HG03045 (cell line): Measurements from ENCODE around the gene CKMT2.

ENCODE experiments used
- ATAC-seq: cut with Tn5 transposase; IDR thresholded peaks from one replicate; pipeline ENCODE4 v1.9.1; 2021; ENCODE audit warnings: mild to moderate bottlenecking, moderate library complexity; ENCODE audit not compliant: unreplicated experiment

Gene CKMT2

DNA sequence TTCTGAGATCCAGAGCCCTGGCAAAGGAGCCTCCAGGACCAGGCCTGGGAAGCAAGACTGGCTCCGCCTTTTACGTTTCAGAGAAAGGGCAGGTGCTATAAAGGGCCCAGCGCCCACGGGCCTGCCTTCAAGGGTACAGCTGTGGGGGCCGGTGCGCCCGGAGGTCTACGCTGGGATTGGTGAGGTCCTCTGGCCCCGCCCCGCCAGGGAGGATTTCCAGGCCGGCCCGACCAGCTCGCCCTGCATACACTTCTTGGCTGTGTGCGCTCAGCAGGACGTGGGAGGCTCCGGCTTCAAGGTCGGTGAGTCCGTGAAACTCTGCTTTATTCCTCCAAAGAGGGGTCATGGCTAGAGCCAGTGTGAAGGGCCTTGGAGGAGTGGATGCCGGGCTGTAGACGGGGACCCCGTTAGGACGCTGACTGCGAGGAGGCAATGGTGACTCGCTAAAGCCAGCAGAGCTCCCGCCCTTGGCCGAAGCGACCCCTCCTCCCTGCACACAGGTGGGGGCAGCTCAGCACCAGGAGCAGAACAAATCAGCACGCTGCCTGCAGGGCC lies at the start of gene CKMT2:
CKMT2 (plus strand) TSS at position 243 of the 555 bp plus-strand sequence. CDS start 17,811 bp downstream, outside the sequence.
- no peak for ATAC-seq

DNA sequence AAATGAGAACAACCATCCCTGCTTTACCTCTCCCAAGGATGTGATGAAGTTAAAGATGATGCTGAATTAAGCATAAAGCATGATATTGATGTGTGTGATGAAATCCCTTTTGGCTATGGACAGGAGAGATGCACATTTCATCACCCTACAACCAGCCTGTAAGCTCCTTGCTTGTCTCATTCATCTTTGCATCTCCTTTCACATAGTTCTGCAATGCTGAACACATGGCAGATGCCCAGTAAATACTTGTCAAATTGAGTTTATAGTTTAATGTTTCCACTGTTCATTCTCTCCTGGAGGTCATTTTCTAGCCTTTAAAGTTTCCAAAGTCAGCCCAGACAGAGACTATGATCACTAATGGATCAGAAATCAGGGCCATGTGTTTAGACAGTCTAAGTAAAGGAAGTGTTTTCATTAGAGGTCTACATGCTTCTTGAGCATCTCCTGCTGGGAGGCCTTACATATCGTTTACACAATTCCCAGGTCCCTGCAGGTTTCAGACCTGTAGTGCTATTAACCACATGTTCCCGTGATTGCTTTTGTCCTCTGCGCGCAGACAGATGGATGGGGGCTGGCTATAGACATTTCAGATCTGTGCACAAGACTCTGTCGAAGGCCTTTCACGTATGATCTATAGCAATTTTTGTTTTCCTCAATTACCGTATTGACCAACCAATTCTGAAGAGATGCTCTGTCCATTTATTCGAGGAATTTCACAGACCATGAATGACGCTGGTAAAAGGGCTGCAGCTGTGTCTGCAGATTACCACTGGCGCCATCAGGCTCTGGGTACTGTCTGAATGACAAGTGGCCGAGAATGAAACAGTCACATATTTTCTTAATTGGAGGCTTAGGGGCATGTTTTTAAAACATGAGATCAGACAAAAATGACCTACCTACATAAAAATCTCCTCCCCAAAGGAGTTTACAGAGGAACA lies 49.0 kb upstream of the CKMT2 start:
- ATAC-seq: no peak

DNA sequence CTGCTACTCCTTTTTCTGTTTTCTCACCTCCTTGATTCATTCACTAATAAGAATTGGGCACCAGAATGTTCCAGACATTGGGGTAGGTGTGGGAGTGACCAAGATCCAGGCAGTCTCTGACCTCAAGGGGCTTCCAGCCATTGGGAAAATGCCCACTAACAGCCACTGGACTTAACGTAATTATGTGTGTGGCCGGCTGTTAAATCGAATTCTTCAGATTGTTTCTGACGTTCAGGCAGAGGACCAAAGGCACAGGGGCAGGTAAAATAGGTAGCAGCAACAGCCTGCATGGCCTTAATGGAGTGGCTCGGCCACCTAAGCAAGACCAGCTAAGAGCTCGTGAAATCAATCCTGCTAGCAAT lies 48.4 kb upstream of the CKMT2 start:
- no peak for ATAC-seq

GRCh38 chr5:81187885-81188284 lies 45.2 kb upstream of the CKMT2 start:
- ATAC-seq: no peak

DNA sequence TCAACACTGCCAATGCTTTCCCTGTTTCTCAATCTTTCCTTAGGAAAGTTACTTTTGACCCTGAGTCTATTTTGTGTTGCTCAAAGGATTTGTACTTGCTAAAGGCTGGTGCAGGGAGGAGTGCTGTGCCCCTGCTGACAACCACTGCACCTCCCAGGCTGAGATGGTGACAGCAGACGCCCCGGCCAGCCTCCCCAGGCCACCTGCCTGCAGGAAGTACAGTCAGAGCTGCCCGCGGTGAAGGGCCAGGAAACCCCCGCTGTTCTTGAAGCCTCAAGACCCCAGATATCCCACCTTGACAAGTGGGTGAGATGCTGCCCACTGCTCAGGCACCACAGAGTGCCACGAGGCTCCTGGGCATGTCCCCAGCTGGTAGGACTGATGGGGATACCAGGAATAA lies 44.2 kb upstream of the CKMT2 start:
- ATAC-seq: no peak

DNA sequence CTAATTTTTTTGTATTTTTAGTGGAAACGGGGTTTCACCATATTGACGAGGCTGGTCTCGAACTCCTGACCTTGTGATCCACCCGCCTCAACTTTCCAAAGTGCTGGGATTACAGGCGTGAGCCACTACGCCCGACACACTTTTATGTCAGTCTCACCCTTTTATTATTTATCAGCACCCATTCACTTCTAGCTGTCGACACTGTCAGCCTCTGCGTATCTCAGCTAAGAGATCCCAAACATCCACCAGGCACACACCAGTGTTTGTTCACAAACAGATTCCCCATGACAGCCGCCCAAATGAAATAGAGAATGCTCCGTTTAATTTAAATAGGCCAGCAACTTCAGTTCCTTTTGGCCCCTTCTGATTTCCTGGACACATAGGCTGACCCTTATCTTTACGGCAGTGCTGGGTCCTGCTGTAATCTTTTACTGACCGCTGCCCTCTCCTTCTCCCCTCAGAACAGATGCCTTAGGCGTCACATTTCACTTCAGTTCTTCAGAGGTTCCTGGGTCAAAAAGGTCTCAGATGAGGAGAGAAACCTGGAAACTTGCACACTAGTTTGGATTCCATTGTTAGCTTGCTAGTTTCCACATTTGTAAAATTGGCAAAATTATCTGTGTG lies 43.1 kb upstream of the CKMT2 start:
- no peak for ATAC-seq

DNA sequence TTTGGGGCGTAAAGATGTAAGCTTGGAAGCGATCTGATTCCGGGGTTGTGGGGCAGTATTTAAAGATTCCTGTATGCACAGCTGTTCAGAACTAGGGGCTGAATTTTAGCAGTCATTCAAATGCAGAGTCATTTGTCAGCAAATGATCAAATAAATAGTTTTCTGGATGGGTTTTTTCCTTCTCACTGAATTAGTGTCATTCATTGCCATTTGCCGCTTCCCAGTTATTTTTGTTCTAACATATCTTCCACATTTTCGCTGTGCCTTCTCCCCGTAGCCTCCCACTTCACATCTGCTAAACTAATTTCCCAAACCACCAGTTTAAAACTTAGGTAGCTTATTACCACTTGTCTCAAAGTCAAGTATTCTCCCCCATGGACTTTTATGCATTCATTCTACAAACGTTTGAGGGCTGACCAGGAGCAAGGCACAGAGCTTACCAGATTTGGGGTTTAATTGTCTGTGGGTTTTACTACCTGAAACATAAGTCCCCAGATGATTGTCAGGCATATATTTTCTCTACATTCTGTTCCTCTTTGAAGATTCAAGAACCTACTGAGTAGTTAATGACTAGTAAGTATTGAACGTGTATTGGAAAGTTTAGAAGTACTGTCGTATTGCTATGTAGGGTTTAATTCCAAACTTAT lies 41.3 kb upstream of the CKMT2 start:
- no peak for ATAC-seq

DNA sequence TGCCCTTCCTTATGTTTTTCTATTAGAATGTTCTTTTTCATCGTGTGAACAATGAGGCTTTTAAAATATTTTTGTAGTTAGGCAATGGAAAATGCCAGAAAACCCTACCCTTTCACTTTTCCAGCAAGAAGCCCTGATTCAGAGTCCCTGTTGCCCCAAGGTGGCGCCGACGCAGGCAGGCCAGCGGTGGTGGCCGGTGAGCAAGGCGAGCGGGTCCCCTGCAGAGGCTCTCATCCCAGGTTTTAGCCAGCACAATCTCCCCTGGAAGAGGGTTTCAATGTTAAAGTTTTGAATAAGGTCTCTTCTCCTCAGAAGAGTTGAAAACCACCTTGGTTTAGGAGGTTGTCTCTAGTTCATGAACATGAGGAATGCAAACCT lies 40.8 kb upstream of the CKMT2 start:
- no peak for ATAC-seq

DNA sequence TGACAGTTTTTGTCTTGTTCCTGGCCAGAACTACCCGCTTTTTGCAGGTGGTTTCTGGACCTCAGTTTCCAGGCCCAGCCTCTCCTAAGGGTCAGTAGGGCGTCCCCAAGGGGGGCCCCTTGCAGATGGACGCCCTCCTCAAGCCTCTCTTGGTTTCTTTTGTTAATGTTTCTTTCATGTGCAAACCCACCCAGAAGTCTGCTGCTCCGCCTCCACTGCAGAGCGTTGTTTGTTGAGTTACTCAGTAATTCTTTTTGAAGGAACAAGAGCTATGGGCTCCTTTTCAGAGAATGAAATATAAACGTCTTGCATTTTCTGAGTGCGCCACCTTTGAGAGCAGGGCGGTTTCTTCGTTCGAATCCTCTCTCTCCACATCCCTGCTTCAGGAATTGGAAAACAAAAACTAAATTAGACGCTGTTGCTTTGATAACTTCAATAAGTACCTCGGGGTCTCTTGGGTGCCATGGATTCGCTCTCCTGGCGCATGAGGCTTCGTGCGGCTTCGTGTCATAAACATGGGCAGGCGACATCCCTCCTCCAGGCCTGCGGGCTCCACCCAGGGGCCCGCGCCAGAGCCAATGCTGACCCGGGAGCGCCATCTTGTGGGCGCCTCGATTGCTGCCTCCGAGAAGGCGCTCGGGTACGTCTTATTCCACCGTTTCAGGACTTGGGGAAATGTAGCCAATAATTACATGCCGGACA lies 38.3 kb upstream of the CKMT2 start:
- ATAC-seq: peak; percentile 88

DNA sequence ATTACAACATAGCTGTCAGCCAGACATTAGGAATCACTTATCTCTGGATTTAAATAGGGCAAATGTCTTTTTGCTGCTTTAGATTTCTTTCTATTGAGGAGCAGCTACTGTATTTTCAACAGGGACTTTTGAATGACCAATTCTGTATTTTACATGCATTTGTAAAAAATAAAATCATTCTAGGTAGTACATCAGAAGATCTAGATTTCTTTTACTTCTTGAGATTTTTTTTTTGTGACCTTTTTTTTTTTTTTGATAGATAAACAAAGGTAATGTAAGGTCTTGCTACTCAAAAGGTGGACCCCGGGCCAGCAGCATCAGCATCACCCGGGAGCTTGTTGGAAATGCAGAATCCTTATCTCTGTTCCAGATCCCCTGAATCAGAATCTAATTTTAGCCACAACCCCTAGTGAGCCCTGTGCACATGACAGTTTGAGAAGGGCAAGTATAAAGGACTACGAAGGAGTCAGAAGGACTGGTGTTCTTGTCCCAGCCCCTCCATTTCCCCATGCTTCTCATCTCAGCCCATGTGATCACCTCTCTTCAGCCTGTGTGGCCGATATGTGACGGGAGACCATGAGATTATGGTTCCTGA lies 37.7 kb upstream of the CKMT2 start:
- no peak for ATAC-seq

DNA sequence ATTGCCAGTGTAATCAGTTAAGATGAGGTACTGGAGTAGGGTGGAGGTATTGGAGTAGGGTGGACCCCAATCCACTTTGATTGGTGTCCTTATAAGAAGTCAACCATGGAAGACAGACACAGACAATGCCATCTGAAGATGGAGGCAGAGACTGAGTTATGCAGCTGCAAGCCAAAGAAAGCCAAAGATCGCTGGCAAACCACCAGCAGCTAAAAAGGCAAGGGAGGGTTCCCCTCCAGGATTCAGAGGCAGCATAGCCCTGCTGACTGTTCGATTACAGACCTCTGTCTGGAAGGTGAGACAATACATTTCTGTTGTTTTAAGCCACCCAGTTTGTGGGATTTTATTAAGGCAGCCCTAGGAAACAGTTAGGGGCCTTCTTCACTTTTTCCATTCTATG lies 30.5 kb upstream of the CKMT2 start:
- ATAC-seq: no peak

- ATAC-seq: no peak
Measured at GRCh38 chr5:81203729-81204128, 29.4 kb upstream of the CKMT2 start.

DNA sequence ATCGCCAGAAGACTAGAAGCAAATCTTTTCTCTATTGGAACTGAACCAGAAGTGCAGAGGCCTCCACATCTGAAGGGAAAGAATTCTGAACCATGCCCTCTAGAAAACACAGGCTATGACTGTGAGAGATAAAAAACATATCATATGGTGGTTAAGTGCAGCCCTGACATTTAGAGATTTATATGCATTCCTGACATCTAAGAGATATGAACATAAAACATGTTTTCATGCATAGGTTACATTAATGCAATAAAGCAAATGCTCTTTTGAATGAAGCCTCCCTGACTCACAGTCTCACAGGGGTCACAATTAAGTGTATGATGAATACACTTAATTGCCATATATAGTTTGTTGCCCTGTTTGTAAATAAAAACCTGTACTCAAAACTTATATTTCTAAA lies 28.9 kb upstream of the CKMT2 start:
- no peak for ATAC-seq

DNA sequence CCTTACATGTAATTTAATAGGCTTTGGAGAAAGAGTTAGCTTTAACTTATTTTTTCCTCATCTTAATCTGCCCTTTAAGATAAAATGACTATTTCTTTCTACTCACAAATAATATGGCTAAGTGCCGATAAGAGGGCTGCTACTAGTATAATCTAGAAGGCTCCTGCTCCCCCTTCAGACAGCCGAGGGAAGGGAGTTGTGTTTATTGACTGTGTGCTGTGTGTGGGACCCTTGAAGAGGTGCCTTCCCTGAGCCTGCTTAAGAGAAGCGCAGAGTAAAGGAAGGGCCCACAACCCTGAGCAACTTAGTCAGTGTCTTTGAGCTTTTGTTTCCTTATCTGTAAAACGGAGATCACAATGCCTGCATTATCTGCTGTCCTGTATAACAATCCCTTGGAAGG lies 28.1 kb upstream of the CKMT2 start:
- no peak for ATAC-seq

DNA sequence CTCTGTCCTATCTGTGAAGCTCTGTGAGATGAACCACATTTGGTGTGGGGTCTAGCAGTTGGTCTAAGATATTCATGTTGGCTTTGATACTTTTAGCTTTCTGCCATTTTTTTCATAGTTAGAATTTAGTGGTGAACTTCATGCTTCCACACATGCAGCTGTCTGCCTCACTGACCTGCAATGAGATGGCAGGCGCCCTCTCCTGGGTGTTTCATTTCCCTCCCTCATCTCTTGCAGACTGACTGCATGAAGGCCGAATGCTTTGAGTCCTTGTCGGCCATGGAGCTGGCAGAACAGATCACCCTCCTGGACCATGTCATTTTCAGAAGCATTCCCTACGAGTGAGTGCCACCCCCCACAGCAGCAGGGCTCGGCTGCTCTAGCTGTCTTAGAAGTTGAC lies 26.1 kb upstream of the CKMT2 start:
- ATAC-seq: no peak

GRCh38 chr5:81208904-81209303 lies 24.2 kb upstream of the CKMT2 start:
- no peak for ATAC-seq

DNA sequence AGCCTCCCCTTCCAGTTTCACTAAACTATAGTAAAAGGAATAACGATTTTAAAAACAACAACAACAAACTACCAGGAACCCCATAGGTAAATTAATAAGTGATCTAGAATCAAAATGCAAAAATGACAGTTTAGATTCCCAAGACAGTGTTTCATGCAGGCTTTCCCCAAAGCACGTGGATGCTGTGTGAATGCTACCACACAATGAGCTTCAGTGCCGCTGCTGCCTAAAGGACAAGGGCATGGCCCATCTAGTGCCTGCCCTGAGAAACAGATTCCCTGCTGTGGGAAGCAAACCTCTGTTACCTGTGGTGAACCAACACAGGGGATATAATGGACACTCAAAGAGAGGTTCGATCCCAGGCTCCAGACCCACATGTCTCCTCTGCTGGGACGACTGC lies 23.7 kb upstream of the CKMT2 start:
- no peak for ATAC-seq

- ATAC-seq: no peak
Measured at GRCh38 chr5:81209869-81210493, 23.1 kb upstream of the CKMT2 start.

- peak; percentile 57 for ATAC-seq
Measured at GRCh38 chr5:81212211-81212751, 20.8 kb upstream of the CKMT2 start.

DNA sequence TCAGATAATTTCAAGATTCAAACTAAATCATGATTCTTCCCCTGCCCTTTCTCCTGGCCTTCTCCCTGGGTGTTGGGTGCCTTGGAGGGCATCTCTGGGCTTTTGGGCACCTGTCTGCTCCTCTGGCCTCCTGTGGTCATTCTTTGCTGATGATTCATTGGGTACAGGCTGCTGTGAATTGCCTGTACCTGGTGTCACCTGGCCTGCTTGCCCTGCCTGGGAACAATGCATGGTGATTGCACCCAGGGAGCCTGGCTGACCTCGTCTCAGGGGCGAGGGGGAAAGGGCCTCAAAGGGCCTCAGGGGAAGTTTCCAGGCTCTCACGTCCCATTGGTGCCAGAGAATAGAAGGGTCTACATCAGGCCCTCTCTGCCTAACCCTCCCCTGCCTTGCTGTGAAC lies 20.1 kb upstream of the CKMT2 start:
- no peak for ATAC-seq
